ENCODE data around the gene CANX. TPM values are rescaled to one million over a fixed set of nuclear protein-coding genes. Genes with fewer than 3 reads are reported as not detected.

CANX gene
- total and polyA plus RNA-seq, 8 donors, result 66.3 to 633 (median 469) TPM

- no peak for FAIRE-seq
These were observed 48.1 kb downstream of the CANX start for GRCh38 chr5:179746872-179747271.

GRCh38 chr5:179747811-179748210 is 49.0 kb downstream of the CANX start:
- no peak for TF ChIP-seq CTCF (IDR thresholded peaks at IDR 0.05)
- WGBS, 2 donors, result 91 to 96% methylated on average over 3 of the region's 3 CpGs
- no peaks in the 10 kb centered on the region for H3K27me3 ChIP-seq
- intact Hi-C loops (cut with DNase I), result no loop called here
- no peak overlapping the region for H3K27ac ChIP-seq
- ATAC-seq (no peak), DNase-seq (no peak), FAIRE-seq (no peak)
- no peaks in the 10 kb centered on the region for H3K36me3 ChIP-seq
- H3K4me1 ChIP-seq, result no peaks in the 10 kb centered on the region
- H3K4me3 ChIP-seq, result no peak overlapping the region
- no peaks in the 10 kb centered on the region for H3K9me3 ChIP-seq

More at GRCh38 chr5:179746872-179747271, 48.1 kb downstream of the CANX start:
- intact Hi-C loops (cut with DNase I), result no loop called here
- TF ChIP-seq CTCF (IDR thresholded peaks at IDR 0.05), result no peak
- H3K27me3 ChIP-seq, result no peaks in the 10 kb centered on the region
- 93 to 95% methylated on average over 2 of the region's 2 CpGs for WGBS, 2 donors
- ATAC-seq, result no peak
- H3K36me3 ChIP-seq, result no peaks in the 10 kb centered on the region
- no peak overlapping the region for H3K4me3 ChIP-seq
- no peak overlapping the region for H3K27ac ChIP-seq
- H3K4me1 ChIP-seq, result no peaks in the 10 kb centered on the region
- no peaks in the 10 kb centered on the region for H3K9me3 ChIP-seq
- no peak for DNase-seq

- Histone ChIP-seq H3K27me3 (no peaks in the 10 kb centered on the region), H3K27ac (no peak overlapping the region), H3K4me3 (no peak overlapping the region), H3K4me1 (peaks cover 8 to 11% (median 10%) of the 10 kb centered on the region in 3 donors), H3K36me3 (no peaks in the 10 kb centered on the region), H3K9me3 (no peaks in the 10 kb centered on the region)
- intact Hi-C loops (cut with DNase I), result no loop called here
- ATAC-seq (no peak), DNase-seq (peak in 1 of 6 donors; percentile 26), FAIRE-seq (no peak)
- 81 to 94% methylated on average over 8 of the region's 8 CpGs for WGBS, 2 donors
- TF ChIP-seq CTCF (IDR thresholded peaks at IDR 0.05), result no peak
These were observed 51.2 kb downstream of the CANX start for GRCh38 chr5:179749857-179750508.

- TF ChIP-seq CTCF (IDR thresholded peaks at IDR 0.05), result no peak
- FAIRE-seq (no peak), ATAC-seq (no peak), DNase-seq (peak in 1 of 6 donors; percentile 8)
- Histone ChIP-seq H3K9me3 (no peaks in the 10 kb centered on the region), H3K4me1 (peaks cover 10 to 20% (median 13%) of the 10 kb centered on the region in 3 donors), H3K27ac (peak overlapping the region in 2 of 4 donors; percentile 25 to 35), H3K4me3 (no peak overlapping the region), H3K36me3 (no peaks in the 10 kb centered on the region), H3K27me3 (no peaks in the 10 kb centered on the region)
- intact Hi-C loops (cut with DNase I), result no loop called here
- WGBS, 2 donors, result 94 to 97% methylated on average over 5 of the region's 5 CpGs
These were observed 55.2 kb downstream of the CANX start for GRCh38 chr5:179753971-179754370.

GRCh38 chr5:179755022-179755421 is 56.3 kb downstream of the CANX start:
- intact Hi-C loops (cut with DNase I), result no loop called here
- DNase-seq (no peak), FAIRE-seq (no peak), ATAC-seq (peak; percentile 61 to 85 (median 81))
- TF ChIP-seq CTCF (IDR thresholded peaks at IDR 0.05), result no peak
- H3K27ac ChIP-seq, result peak overlapping the region in 2 of 4 donors; percentile 25 to 35
- no peaks in the 10 kb centered on the region for H3K9me3 ChIP-seq
- no peaks in the 10 kb centered on the region for H3K36me3 ChIP-seq
- no peak overlapping the region for H3K4me3 ChIP-seq
- 1 to 12% methylated on average over 2 of the region's 2 CpGs for WGBS, 2 donors
- H3K27me3 ChIP-seq, result no peaks in the 10 kb centered on the region
- peaks cover 10 to 20% (median 13%) of the 10 kb centered on the region in 3 donors for H3K4me1 ChIP-seq
